Effector memory CD8-positive, alpha-beta T cell (primary cell): Measurements from ENCODE around the gene CYP2C9.
"Not testable (repeated sequence)": the region's sequence is repeated elsewhere in the genome, so short reads cannot be mapped to it uniquely, and the experiment has no call there.

Source experiments
- ATAC-seq: fragments of 150-1000 bp; cut with Tn5 transposase; replicated peaks from 2 replicates; pipeline ENCODE4 v1.10.0; 2021; ENCODE audit warnings: mild to moderate bottlenecking, moderate library complexity
- DNase-seq, 3 experiments: peaks; one replicate each; pipeline ENCODE4 v3.0.0; 2021
- H3K27ac Mint-ChIP-seq, 2 donors: one replicate each; pipeline ENCODE4 v1.8.0; 2022; ENCODE audit warnings: mild to moderate bottlenecking in 2 of 2, mixed read lengths in 2 of 2, moderate library complexity in 2 of 2
- H3K27me3 Mint-ChIP-seq, 2 donors: one replicate each; pipeline ENCODE4 v1.8.0; 2022; ENCODE audit warnings: mixed read lengths in 2 of 2
- H3K36me3 Mint-ChIP-seq: one replicate; pipeline ENCODE4 v1.8.0; 2022; ENCODE audit warnings: mild to moderate bottlenecking, moderate library complexity, mixed read lengths; ENCODE audit not compliant: insufficient read depth
- H3K4me1 Mint-ChIP-seq, 2 donors: one replicate each; pipeline ENCODE4 v1.8.0; 2022; ENCODE audit warnings: low read depth in 2 of 2, mixed read lengths in 2 of 2
- H3K4me3 Mint-ChIP-seq, 2 donors: one replicate each; pipeline ENCODE4 v1.8.0; 2022; ENCODE audit warnings: mild to moderate bottlenecking in 2 of 2, mixed read lengths in 2 of 2, moderate library complexity in 2 of 2
- H3K9me3 Mint-ChIP-seq, 2 donors: one replicate each; pipeline ENCODE4 v1.8.0; 2022; ENCODE audit warnings: mixed read lengths in 2 of 2
- total RNA-seq, 9 experiments: gene quantifications; one replicate each; lab custom pipeline; 2026; lab: John Stamatoyannopoulos, UW

CYP2C9 gene
- 0 to 0.11 (median 0) reads per million in 9 experiments for total RNA-seq

DNA sequence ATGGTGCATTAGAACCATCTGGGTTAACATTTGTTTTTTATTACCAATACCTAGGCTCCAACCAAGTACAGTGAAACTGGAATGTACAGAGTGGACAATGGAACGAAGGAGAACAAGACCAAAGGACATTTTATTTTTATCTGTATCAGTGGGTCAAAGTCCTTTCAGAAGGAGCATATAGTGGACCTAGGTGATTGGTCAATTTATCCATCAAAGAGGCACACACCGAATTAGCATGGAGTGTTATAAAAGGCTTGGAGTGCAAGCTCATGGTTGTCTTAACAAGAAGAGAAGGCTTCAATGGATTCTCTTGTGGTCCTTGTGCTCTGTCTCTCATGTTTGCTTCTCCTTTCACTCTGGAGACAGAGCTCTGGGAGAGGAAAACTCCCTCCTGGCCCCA, at the start of gene CYP2C9:
Gene CYP2C9, plus strand, starts transcription at position 276 of the 400 bp plus-strand sequence. Its CDS starts 25 bp downstream, at position 301.
- no peak within 1 kb of the TSS for H3K27ac Mint-ChIP-seq
- H3K4me3 Mint-ChIP-seq = no peak within 1 kb of the TSS
- no peaks in the 10 kb centered on the region for H3K4me1 Mint-ChIP-seq
- ATAC-seq (no peak), DNase-seq (no peak)
- peaks cover 7 to 21% of the 10 kb centered on the region in 2 donors for H3K9me3 Mint-ChIP-seq
- H3K36me3 Mint-ChIP-seq = no peaks in the 10 kb centered on the region
- H3K27me3 Mint-ChIP-seq = no peaks in the 10 kb centered on the region

DNA sequence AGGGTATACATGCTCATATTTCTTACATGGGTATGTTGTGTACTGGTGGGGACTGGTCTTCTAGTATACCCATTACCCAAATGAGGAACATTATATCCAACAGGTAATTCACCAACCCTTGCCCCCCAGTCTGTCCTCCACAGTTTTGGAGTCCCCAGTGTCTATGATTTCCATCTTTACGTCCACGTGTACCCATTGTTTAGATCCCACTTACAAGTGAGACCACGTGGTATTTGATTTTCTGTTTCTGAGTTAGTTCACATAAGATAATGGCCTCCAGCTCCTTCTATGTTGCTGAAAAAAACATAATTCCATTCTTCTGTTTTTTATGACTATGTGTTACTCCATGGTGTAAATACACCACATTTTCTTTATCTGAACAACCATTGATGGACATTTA, 49.3 kb upstream of the CYP2C9 start:
- ATAC-seq = no peak
- H3K9me3 Mint-ChIP-seq = peaks cover 0 to 3% of the 10 kb centered on the region in 2 donors

DNA sequence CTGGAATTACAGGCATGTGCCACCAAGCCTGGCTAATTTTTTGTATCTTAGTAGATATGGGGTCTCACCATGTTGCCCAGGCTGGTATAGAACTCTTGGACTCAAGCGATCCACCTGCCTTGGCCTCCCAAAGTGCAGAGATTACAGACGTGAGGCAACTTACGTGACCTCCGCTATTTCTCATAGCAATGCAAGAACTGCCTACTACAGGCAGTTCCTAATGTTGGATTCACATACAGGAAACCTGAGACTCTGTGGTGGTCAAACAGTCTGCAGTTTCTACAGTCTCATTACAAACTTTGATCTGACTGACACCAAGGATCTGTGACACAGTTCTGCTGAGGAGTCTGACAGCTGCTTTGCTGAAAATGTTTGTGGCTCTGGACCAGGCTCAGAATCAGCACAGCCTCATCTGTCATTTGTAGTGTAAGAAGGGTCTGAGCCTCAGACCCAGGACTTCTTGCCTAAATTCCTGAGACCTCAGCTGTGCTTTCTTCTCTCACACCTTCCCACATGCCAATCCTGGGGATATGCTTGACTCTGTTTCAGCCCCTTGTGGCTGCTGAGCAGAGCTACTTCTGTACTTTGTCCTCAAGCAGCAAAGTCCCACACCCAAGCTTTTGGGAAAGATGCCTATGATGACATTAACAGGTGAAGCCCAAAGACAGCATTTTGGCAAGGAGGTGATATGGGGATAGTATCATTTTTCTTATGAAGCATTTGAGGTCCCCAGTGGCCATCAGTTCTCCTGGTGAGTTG, 48.0 kb upstream of the CYP2C9 start:
- DNase-seq = no peak
- Mint-ChIP-seq H3K4me3 (no peak overlapping the region), H3K36me3 (no peaks in the 10 kb centered on the region), H3K27ac (no peak overlapping the region), H3K27me3 (no peaks in the 10 kb centered on the region), H3K4me1 (no peaks in the 10 kb centered on the region), H3K9me3 (peaks cover 0 to 2% of the 10 kb centered on the region in 2 donors)
- no peak for ATAC-seq

More for the DNA sequence above, 49.3 kb upstream of the CYP2C9 start:
- DNase-seq = no peak
- no peak overlapping the region for H3K27ac Mint-ChIP-seq
- H3K36me3 Mint-ChIP-seq = no peaks in the 10 kb centered on the region
- no peaks in the 10 kb centered on the region for H3K4me1 Mint-ChIP-seq
- H3K4me3 Mint-ChIP-seq = no peak overlapping the region
- H3K27me3 Mint-ChIP-seq = no peaks in the 10 kb centered on the region

DNA sequence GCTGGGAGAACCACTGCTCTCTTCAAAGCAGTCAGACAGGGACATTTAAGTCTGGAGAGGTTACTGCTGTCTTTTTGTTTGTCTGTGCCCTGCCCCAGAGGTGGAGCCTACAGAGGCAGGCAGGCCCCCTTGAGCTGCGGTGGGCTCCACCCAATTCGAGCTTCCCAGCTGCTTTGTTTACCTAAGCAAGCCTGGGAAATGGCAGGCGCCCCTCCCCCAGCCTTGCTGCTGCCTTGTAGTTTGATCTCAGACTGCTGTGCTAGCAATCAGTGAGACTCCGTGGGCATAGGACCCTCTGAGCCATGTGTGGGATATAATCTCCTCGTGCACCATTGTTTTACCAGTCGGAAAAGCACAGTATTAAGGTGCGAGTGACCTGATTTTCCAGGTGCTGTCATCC, 40.0 kb upstream of the CYP2C9 start:
- not testable (repeated sequence) for H3K27ac Mint-ChIP-seq, H3K4me1 Mint-ChIP-seq, H3K9me3 Mint-ChIP-seq, ATAC-seq, H3K27me3 Mint-ChIP-seq, DNase-seq, H3K36me3 Mint-ChIP-seq, H3K4me3 Mint-ChIP-seq

DNA sequence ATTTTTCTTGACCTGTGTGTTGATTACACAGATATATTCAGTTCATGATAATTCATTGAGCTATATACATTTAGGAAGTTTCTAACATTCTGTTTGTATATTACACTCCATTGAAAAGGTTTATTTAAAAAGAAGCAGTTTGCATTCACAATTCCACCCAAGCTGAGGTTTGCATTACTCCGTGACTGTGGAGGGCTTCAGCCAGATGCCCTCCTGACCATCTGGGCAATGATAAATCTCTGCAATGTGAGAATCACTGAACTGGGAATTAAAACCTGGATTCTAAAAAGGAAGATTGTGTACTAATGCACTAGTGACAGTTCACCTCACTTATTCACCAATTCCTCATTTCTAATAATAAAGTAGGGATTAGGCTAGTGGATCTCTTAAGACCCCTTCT, 36.4 kb upstream of the CYP2C9 start:
- H3K4me1 Mint-ChIP-seq = no peaks in the 10 kb centered on the region
- H3K4me3 Mint-ChIP-seq = no peak overlapping the region
- DNase-seq (no peak), ATAC-seq (no peak)
- no peak overlapping the region for H3K27ac Mint-ChIP-seq
- H3K9me3 Mint-ChIP-seq = peaks cover 4 to 8% of the 10 kb centered on the region in 2 donors
- H3K27me3 Mint-ChIP-seq = no peaks in the 10 kb centered on the region
- H3K36me3 Mint-ChIP-seq = no peaks in the 10 kb centered on the region

DNA sequence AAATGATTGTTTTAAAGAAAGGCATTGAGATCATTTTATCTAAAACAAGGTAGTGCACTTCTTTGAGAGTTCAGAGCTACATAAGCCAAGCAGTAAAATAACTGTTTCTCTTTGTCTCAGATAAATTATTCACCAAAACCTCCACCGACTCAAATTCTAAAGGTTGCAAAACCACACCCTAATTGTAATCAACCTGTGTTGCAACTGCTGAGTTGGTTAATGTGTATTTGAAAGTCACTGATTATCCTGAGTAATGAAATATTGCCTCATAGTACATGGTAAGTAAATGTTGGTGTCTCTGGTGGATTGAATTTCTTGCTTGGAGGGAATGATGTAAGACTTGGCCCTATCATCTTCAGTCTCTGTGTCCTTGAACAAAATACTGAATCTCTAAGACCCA, 35.9 kb upstream of the CYP2C9 start:
- Mint-ChIP-seq H3K4me3 (no peak overlapping the region), H3K27ac (no peak overlapping the region), H3K9me3 (peaks cover 3% of the 10 kb centered on the region in 2 donors), H3K4me1 (no peaks in the 10 kb centered on the region), H3K27me3 (no peaks in the 10 kb centered on the region), H3K36me3 (no peaks in the 10 kb centered on the region)
- DNase-seq (no peak), ATAC-seq (no peak)

DNA sequence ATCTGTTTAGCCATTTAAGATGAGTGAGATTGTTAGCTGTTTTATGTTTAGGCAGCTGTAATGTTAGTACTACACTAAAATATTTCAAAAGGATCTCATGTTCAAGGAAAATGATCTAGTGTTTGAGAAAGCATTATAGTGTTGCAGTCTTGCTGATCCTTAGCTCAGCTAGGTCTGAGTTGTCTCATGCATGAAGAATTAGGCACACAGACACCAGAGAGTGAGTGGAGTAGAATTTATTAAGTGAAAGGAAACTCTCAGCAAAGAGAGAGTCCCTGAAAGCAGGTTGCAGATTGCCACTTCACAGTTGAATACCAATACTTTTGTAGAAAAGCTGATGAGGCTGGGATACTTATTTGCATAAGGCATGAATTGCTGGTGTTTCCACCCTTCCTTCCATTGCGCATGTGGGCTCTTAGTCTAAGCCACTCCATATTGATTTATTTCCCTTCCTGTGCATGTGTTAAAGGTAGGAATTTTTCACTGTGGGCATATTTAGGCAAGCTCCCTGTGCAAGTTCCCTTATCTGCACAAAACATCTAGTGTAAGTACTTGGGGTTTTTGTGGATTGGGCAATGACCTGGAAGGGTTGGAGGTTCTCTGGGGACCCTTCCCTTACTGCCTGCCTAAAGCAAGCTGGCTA, 33.8 kb upstream of the CYP2C9 start:
- not testable (repeated sequence) for H3K9me3 Mint-ChIP-seq, DNase-seq, H3K4me3 Mint-ChIP-seq, ATAC-seq, H3K4me1 Mint-ChIP-seq, H3K27me3 Mint-ChIP-seq, H3K36me3 Mint-ChIP-seq, H3K27ac Mint-ChIP-seq

DNA sequence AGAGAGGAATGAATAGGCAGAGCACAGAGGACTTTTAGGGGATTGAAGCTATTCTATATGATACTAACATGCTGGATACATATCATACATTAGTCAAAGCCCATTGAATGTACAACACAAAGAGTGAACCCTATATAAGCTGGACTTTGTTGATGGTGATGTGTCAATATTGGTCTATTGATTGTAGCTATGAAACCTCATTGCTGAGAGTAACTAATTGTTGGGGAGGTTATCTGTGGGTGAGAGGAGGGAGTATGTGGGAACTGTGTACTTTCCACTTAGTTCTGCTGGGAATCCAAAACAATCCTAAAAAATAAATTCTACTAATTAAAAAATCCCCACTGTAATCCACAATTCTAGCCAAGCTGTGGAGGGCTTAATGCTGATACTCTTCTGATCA, 22.0 kb upstream of the CYP2C9 start:
- H3K4me3 Mint-ChIP-seq = no peak overlapping the region
- H3K36me3 Mint-ChIP-seq = no peaks in the 10 kb centered on the region
- ATAC-seq (no peak), DNase-seq (no peak)
- no peaks in the 10 kb centered on the region for H3K27me3 Mint-ChIP-seq
- H3K27ac Mint-ChIP-seq = no peak overlapping the region
- H3K4me1 Mint-ChIP-seq = no peaks in the 10 kb centered on the region
- H3K9me3 Mint-ChIP-seq = peaks cover 3 to 12% of the 10 kb centered on the region in 2 donors

DNA sequence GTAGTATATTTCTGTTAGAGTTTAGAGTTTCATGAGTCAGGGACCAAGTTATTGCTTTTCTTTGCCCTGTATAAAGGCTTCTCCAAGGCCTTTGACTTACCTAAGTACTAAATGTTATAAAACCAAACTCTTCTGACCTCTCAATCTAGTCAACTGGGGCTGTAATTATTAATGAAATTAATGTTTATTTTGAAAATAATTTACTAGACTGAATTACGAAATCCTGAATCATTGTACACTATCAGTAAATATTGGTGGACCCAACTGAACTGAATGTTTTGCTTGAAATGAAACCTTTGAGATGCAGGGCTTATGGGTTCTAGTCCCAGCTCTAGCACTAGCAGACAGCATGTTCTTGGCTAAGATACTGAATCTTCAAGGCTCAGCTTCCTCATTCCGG, 1.7 kb upstream of the CYP2C9 start:
- H3K27ac Mint-ChIP-seq = no peak overlapping the region
- no peak overlapping the region for H3K4me3 Mint-ChIP-seq
- no peaks in the 10 kb centered on the region for H3K27me3 Mint-ChIP-seq
- no peaks in the 10 kb centered on the region for H3K36me3 Mint-ChIP-seq
- H3K4me1 Mint-ChIP-seq = no peaks in the 10 kb centered on the region
- DNase-seq (no peak), ATAC-seq (no peak)
- peaks cover 4 to 10% of the 10 kb centered on the region in 2 donors for H3K9me3 Mint-ChIP-seq

DNA sequence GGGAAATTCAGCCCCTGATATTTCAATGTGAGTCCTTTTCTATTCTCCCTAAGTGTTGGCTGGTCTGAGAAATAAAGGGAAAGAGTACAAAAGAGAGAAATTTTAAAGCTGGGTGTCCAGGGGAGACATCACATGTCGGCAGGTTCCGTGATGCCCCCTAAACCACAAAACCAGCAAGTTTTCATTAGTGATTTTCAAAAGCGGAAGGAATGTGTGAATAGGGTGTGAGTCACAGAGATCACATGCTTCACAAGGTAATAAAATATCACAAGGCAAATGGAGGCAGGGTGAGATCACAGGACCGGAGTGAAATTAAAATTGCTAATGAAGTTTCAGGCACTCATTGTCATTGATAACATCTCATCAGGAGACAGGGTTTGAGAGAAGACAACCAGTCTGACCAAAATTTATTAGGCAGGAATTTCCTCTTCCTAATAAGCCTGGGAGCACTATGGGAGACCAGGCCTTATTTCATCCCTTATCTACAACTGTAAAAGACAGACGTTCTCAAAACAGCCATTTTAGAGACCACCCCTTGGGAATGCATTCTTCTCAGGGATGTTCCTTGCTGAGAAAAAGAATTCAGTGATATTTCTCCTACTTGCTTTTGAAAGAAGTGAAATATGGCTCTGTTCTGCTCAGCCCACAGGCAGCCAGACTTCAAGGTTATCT, 5.1 kb downstream of the CYP2C9 start:
- ATAC-seq, H3K4me1 Mint-ChIP-seq, H3K27ac Mint-ChIP-seq, DNase-seq, H3K36me3 Mint-ChIP-seq, H3K4me3 Mint-ChIP-seq, H3K27me3 Mint-ChIP-seq: not testable (repeated sequence)
- H3K9me3 Mint-ChIP-seq = peaks cover 11 to 18% of the 10 kb centered on the region in 2 donors

DNA sequence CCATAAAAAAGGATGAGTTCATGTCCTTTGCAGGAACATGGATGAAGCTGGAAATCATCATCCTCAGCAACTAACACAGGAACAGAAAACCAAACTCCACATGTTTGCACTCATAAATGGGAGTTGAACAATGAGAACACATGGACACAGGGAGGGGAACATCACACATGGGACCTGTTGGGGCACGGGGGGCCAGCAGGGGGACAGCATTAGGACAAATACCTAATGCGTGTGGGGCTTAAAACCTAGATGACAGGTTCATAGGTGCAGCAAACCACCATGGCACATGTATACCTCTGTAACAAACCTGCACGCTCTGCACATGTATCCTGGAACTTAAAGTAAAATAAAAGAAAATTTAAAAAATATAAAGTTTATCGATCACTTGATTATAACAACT, 7.7 kb downstream of the CYP2C9 start:
- H3K4me3 Mint-ChIP-seq, H3K27me3 Mint-ChIP-seq, H3K27ac Mint-ChIP-seq, DNase-seq, H3K36me3 Mint-ChIP-seq, H3K4me1 Mint-ChIP-seq, ATAC-seq: not testable (repeated sequence)
- H3K9me3 Mint-ChIP-seq = peaks cover 7 to 18% of the 10 kb centered on the region in 2 donors

DNA sequence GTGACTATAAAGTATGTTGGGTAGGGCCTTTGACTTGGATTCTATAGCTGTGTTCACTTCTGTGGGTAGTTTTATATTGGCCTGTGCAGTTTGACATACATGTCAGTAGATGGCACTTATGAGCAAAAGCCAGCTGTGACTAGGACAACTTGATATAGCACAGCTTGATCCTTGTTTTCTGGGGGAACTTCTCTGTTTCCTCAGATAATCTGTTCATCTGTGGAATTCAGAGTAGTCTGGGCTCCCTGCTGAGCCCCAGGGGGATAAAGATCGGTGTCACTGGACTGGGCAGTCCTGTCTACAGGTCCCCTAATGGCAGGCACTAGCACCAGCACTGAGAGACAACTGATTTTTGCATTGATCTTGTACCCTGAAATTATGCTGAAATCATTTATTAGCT, 25.4 kb downstream of the CYP2C9 start:
- H3K36me3 Mint-ChIP-seq = peaks cover 3% of the 10 kb centered on the region
- no peaks in the 10 kb centered on the region for H3K4me1 Mint-ChIP-seq
- H3K4me3 Mint-ChIP-seq = no peak overlapping the region
- H3K9me3 Mint-ChIP-seq = peaks cover 0 to 5% of the 10 kb centered on the region in 2 donors
- DNase-seq = no peak
- H3K27me3 Mint-ChIP-seq = no peaks in the 10 kb centered on the region
- ATAC-seq = no peak
- H3K27ac Mint-ChIP-seq = no peak overlapping the region

DNA sequence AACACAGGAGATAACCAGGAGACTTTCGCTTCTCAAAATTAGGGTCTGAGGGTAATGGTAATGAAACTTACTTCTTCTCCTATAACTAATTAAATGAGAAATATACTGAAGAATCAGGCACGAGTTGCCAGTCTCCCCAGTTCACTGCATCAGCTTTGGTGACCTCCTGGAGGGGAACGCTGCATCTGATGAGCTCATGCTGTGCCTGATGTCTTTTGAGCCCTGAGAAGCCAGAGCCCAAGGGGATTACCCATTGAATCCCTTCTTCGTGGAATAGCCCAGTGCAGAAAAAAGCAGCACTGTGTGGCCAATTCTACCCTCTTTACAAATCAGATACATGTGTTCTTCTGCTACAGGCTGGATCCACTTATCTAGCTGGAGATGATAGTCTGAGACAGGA, 45.1 kb downstream of the CYP2C9 start:
- Mint-ChIP-seq H3K4me1 (no peaks in the 10 kb centered on the region), H3K9me3 (peaks cover 11 to 21% of the 10 kb centered on the region in 2 donors), H3K27me3 (no peaks in the 10 kb centered on the region), H3K4me3 (no peak overlapping the region), H3K27ac (no peak overlapping the region), H3K36me3 (no peaks in the 10 kb centered on the region)
- ATAC-seq (no peak), DNase-seq (no peak)

DNA sequence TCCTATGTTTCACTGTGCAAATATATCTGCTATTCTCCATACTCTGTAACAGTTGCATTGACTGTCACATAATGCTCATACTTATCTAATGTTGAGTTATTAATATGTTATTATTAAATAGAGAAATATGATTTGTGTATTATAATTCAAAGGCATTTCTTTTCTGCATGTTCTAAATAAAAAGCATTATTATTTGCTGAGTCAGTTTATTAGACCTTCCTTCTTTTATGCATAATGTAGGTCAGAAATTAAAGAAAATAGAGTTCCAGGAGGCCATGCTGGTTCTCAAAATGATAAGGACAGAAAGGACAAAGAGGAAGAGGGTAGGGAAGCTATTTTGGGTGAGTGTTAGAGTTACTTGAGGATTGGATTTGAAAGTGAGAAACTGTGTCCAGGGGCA, 50.7 kb downstream of the CYP2C9 start:
- peaks cover 15 to 19% of the 10 kb centered on the region in 2 donors for H3K9me3 Mint-ChIP-seq
- H3K4me1 Mint-ChIP-seq = no peaks in the 10 kb centered on the region
- DNase-seq (no peak), ATAC-seq (no peak)
- no peaks in the 10 kb centered on the region for H3K36me3 Mint-ChIP-seq
- H3K27me3 Mint-ChIP-seq = no peaks in the 10 kb centered on the region
- H3K4me3 Mint-ChIP-seq = no peak overlapping the region
- H3K27ac Mint-ChIP-seq = no peak overlapping the region
